Endothelial cell of umbilical vein (primary cell): ENCODE results near the gene STK10. TPM values are rescaled to one million over a fixed set of nuclear protein-coding genes. Genes with fewer than 3 reads are reported as not detected.

Experiments
- BruUV-seq: library from RNA; stranded (reverse); fragments of 400-500 nt; replicated peaks from 2 replicates; lab custom pipeline; 2021; lab: Mats Ljungman, UMichigan
- CTCF ChIA-PET: fragments of 300-600, 350-600 bp; sonication (Branson Sonifier 250); formaldehyde crosslinking; loops from one replicate; lab custom pipeline; 2021; ENCODE audit warnings: antibody characterized with exemption, inconsistent platforms; lab: Charles Lee
- POLR2A ChIA-PET: fragments of 300-600, 350-600 bp; sonication (Branson Sonifier 250); formaldehyde crosslinking; loops from one replicate; lab custom pipeline; 2021; ENCODE audit warnings: antibody characterized with exemption, inconsistent platforms; lab: Charles Lee
- DNase-seq: peaks from one replicate; pipeline ENCODE4 v3.0.0-alpha.2; 2011; ENCODE audit warnings: low read depth, low spot score
- FAIRE-seq: peaks from 2 replicates; lab custom pipeline; 2011; peaks lifted over from hg19 to GRCh38; lab: Jason Lieb, UNC
- H2AFZ ChIP-seq: 2 replicates; pipeline ENCODE4 v1.6.0; 2012; ENCODE audit warnings: low read depth, low read length, control low read depth, inconsistent platforms
- H3K27ac ChIP-seq: 2 replicates; pipeline ENCODE4 v1.5.1; 2011; ENCODE audit warnings: low read depth, mild to moderate bottlenecking, control low read depth, low read length, moderate library complexity; ENCODE audit not compliant: insufficient read depth
- H3K27me3 ChIP-seq, 2 experiments: 2 replicates each; pipeline versions ENCODE4 v1.6.0 to v1.6.1; 2011; ENCODE audit warnings: low read length in 2 of 2, mixed read lengths in 1 of 2; ENCODE audit not compliant: control insufficient read depth in 2 of 2, insufficient read depth in 2 of 2
- H3K36me3 ChIP-seq, 2 experiments: 2 replicates in 1 of 2; 3 replicates in 1 of 2; pipeline ENCODE4 v1.5.1; 2011; ENCODE audit warnings: low read length in 2 of 2, mild to moderate bottlenecking in 1 of 2, moderate library complexity in 1 of 2; ENCODE audit not compliant: control insufficient read depth in 2 of 2, insufficient read depth in 2 of 2; ENCODE audit errors: extremely low read depth in 1 of 2
- H3K4me1 ChIP-seq: 3 replicates; pipeline ENCODE4 v1.5.1; 2011; ENCODE audit warnings: mild to moderate bottlenecking, low read length; ENCODE audit not compliant: control insufficient read depth, insufficient read depth; ENCODE audit errors: extremely low read depth
- H3K4me2 ChIP-seq: 2 replicates; pipeline ENCODE4 v1.6.1; 2011; ENCODE audit warnings: low read length, control low read depth, mixed read lengths; ENCODE audit not compliant: insufficient read depth
- H3K4me3 ChIP-seq, 3 experiments: fragments of 200-600 bp in 1 of 3; sonication (generic), shearing (Covaris generic) in 1 of 3; replicated peaks in 1 of 3; 2 replicates each; pipeline ENCODE4 v1.5.1; 2011 to 2016; ENCODE audit warnings: control low read depth in 3 of 3, low read length in 3 of 3, mild to moderate bottlenecking in 2 of 3, inconsistent platforms in 1 of 3, low read depth in 1 of 3, moderate library complexity in 1 of 3; ENCODE audit not compliant: insufficient read depth in 1 of 3
- H3K79me2 ChIP-seq: 2 replicates; pipeline ENCODE4 v1.6.0; 2012; ENCODE audit warnings: low read length, inconsistent platforms; ENCODE audit not compliant: control insufficient read depth, insufficient read depth
- H3K9ac ChIP-seq: replicated peaks from 2 replicates; pipeline ENCODE3; 2011; ENCODE audit warnings: low read length, control low read depth; ENCODE audit not compliant: insufficient read depth; ENCODE audit errors: extremely low read depth
- H3K9me1 ChIP-seq: replicated peaks from 3 replicates; pipeline ENCODE4 v1.6.0; 2011; ENCODE audit warnings: mild to moderate bottlenecking, low read length; ENCODE audit not compliant: control insufficient read depth, insufficient read depth; ENCODE audit errors: extremely low read depth
- H3K9me3 ChIP-seq: replicated peaks from 2 replicates; pipeline ENCODE4 v1.5.1; 2012; ENCODE audit warnings: low read length, inconsistent platforms; ENCODE audit not compliant: control insufficient read depth, insufficient read depth
- H4K20me1 ChIP-seq: replicated peaks from 2 replicates; pipeline ENCODE3; 2011; ENCODE audit warnings: mild to moderate bottlenecking, low read length; ENCODE audit not compliant: control insufficient read depth, insufficient read depth; ENCODE audit errors: extremely low read depth
- EZH2 ChIP-seq: IDR thresholded peaks from 2 replicates; pipeline ENCODE4 v1.6.1; 2012; ENCODE audit warnings: borderline replicate concordance, low read depth, mild to moderate bottlenecking, moderate library complexity, low read length, inconsistent platforms; ENCODE audit not compliant: severe bottlenecking
- FOS ChIP-seq: IDR thresholded peaks from 2 replicates; pipeline ENCODE4 v1.6.1; 2011; ENCODE audit warnings: mild to moderate bottlenecking, low read length, moderate library complexity, borderline replicate concordance; ENCODE audit not compliant: insufficient read depth
- GATA2 ChIP-seq: IDR thresholded peaks from 2 replicates; pipeline ENCODE4 v1.7.0; 2011; ENCODE audit warnings: low read depth, mild to moderate bottlenecking, moderate library complexity, mixed read lengths, low read length; ENCODE audit not compliant: insufficient read length, insufficient read depth
- JUN ChIP-seq: IDR thresholded peaks from 2 replicates; pipeline ENCODE4 v1.6.1; 2011; ENCODE audit warnings: borderline replicate concordance, low read depth; ENCODE audit not compliant: insufficient read length, insufficient read depth
- MYC ChIP-seq: IDR thresholded peaks from one replicate; pipeline ENCODE4 v1.6.1; 2011; ENCODE audit warnings: mild to moderate bottlenecking, low read depth, low read length
- POLR2A ChIP-seq: IDR thresholded peaks from 2 replicates; pipeline ENCODE4 v1.6.1; 2012; ENCODE audit warnings: low read depth, mild to moderate bottlenecking, control low read depth, low read length
- POLR2AphosphoS5 ChIP-seq: IDR thresholded peaks from 2 replicates; pipeline ENCODE4 v1.6.1; 2012; ENCODE audit warnings: low read depth, mild to moderate bottlenecking, control low read depth, low read length, moderate library complexity; ENCODE audit not compliant: insufficient read depth
- dilution Hi-C: fragments of 300-500 bp; cut with MboI; formaldehyde crosslinking; loops from one replicate; pipeline ENCODE4 v1.15.0; 2019; ENCODE audit warnings: low sequenced_read_pairs; ENCODE audit not compliant: extremely low pct_ligation_motif_present
- intact Hi-C: fragments of 100-400 bp; cut with micrococcal nuclease; formaldehyde crosslinking; loops from one replicate; pipeline ENCODE4 v1.10.0; 2022
- polyA plus RNA-seq, 4 experiments: library from polyadenylated mRNA; depleted of rRNA in 3 of 4; stranded (reverse) in 3 of 4; unstranded in 1 of 4; fragments of >200 nt; gene quantifications; 2 replicates each; pipeline versions ENCODE4 v1.2.1 to v1.2.3, GENCODE V29; 2011 to 2012; ENCODE audit warnings: missing spikeins in 1 of 4
- total RNA-seq: library from RNA; stranded (reverse); gene quantifications from 2 replicates; pipeline ENCODE4 v1.2.3, GENCODE V29; 2021
- TF ChIP-seq, protein P1 (sequence below), 2 donors: IDR thresholded peaks; 1 replicate in 1 of 2; 2 replicates in 1 of 2; pipeline ENCODE4 v1.5.1; 2011; ENCODE audit warnings: low read length in 2 of 2, mild to moderate bottlenecking in 2 of 2, moderate library complexity in 2 of 2, control low read depth in 1 of 2, inconsistent platforms in 1 of 2, low read depth in 1 of 2; ENCODE audit not compliant: insufficient read depth in 1 of 2; ENCODE audit errors: extremely low read depth in 1 of 2
- TF ChIP-seq, protein P2 (sequence below): IDR thresholded peaks from 2 replicates; pipeline ENCODE4 v1.6.1; 2011; ENCODE audit not compliant: insufficient read depth, insufficient read length

Gene STK10
- total and polyA plus RNA-seq, 2 donors (not counting 3 experiments of a cell fraction or from before 2014, with no cell fraction given) = 16.9 to 47.2 TPM

DNA sequence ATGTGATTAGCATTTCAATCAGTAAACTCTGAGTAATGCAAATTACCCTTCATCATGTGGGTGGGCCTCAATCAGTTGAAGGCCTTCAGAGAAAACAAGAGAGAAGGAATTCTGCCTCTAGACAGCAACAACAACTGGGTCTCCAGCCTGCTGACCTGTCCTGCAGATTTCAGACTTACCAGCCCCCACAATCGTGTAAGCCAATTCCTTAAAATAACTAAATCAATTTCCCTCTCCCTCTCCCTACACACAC, 139.9 kb downstream of the STK10 start:
- TF ChIP-seq POLR2A (no peak), JUN (no peak), FOS (no peak), EZH2 (no peak), MYC (no peak), GATA2 (no peak), POLR2AphosphoS5 (no peak)
- TF ChIP-seq, protein P1, sequence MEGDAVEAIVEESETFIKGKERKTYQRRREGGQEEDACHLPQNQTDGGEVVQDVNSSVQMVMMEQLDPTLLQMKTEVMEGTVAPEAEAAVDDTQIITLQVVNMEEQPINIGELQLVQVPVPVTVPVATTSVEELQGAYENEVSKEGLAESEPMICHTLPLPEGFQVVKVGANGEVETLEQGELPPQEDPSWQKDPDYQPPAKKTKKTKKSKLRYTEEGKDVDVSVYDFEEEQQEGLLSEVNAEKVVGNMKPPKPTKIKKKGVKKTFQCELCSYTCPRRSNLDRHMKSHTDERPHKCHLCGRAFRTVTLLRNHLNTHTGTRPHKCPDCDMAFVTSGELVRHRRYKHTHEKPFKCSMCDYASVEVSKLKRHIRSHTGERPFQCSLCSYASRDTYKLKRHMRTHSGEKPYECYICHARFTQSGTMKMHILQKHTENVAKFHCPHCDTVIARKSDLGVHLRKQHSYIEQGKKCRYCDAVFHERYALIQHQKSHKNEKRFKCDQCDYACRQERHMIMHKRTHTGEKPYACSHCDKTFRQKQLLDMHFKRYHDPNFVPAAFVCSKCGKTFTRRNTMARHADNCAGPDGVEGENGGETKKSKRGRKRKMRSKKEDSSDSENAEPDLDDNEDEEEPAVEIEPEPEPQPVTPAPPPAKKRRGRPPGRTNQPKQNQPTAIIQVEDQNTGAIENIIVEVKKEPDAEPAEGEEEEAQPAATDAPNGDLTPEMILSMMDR (IDR thresholded peaks at IDR 0.05; ENCODE audit: extremely low read depth in 1 of 2, insufficient read depth in 1 of 2, low read depth in 1 of 2, low read length in 2 of 2) = no peak
- TF ChIP-seq, protein P2, sequence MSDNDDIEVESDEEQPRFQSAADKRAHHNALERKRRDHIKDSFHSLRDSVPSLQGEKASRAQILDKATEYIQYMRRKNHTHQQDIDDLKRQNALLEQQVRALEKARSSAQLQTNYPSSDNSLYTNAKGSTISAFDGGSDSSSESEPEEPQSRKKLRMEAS = no peak
- Histone ChIP-seq H3K27ac (no peak overlapping the region), H3K79me2 (no peaks in the 10 kb centered on the region), H3K27me3 (no peaks in the 10 kb centered on the region), H4K20me1 (no peaks in the 10 kb centered on the region), H3K9me1 (no peaks in the 10 kb centered on the region), H3K4me2 (no peak overlapping the region), H2AFZ (no peak overlapping the region), H3K4me1 (peaks cover 19% of the 10 kb centered on the region), H3K36me3 (peaks cover 3 to 10% of the 10 kb centered on the region in 2 experiments), H3K9me3 (no peaks in the 10 kb centered on the region), H3K4me3 (no peak overlapping the region), H3K9ac (no peak overlapping the region)
- no peak for FAIRE-seq
- POLR2A ChIA-PET = no interaction called here
- no TSS peak for BruUV-seq
- intact Hi-C loops (loop anchor here (2.0 to 10.0 kb wide), 3 partner anchors 141 to 563 kb away; partner anchors contain the start of gene STK10), dilution Hi-C loops (no loop called here)
- CTCF ChIA-PET = interaction anchor here (1.5 to 4.6 kb wide), 4 partner anchors 9 to 140 kb away, joined by 3 to 26 read pairs (median 11); no protein-coding TSS in a partner anchor
- DNase-seq = no peak
